Right hindlimb (tissue), 1 donor: ENCODE data around the gene BCL7C.
A peak's percentile ranks its signal among the peaks of the same experiment; 100 is the strongest.

Experiments used
- DNase-seq: peaks from one replicate; pipeline ENCODE4 v3.0.0-alpha.2; 2018

The BCL7C gene

GRCh38 chr16:30922420-30922959 is 28.6 kb upstream of the BCL7C start:
- peak; percentile 100 for DNase-seq

GRCh38 chr16:30921748-30922419 is 28.0 kb upstream of the BCL7C start:
- peak; percentile 97 for DNase-seq

- no peak for DNase-seq
Measured at GRCh38 chr16:30921459-30921747, 27.5 kb upstream of the BCL7C start.

- DNase-seq, result no peak
Measured at GRCh38 chr16:30920891-30921290, 27.0 kb upstream of the BCL7C start.

- no peak for DNase-seq
Measured at GRCh38 chr16:30918614-30919013, 24.7 kb upstream of the BCL7C start.

GRCh38 chr16:30914830-30915229 is 21.0 kb upstream of the BCL7C start:
- DNase-seq, result no peak

- no peak for DNase-seq
Measured at GRCh38 chr16:30912794-30913412, 19.0 kb upstream of the BCL7C start.

GRCh38 chr16:30910427-30911029 is 16.7 kb upstream of the BCL7C start:
- no peak for DNase-seq

GRCh38 chr16:30907064-30907463 is 13.2 kb upstream of the BCL7C start:
- DNase-seq, result no peak

- DNase-seq, result no peak
Measured at GRCh38 chr16:30904114-30904780, 10.4 kb upstream of the BCL7C start.

- DNase-seq, result peak; percentile 46
Measured at GRCh38 chr16:30903596-30903995, 9.7 kb upstream of the BCL7C start.

- DNase-seq, result no peak
Measured at GRCh38 chr16:30903002-30903401, 9.1 kb upstream of the BCL7C start.

- peak; percentile 80 for DNase-seq
Measured at GRCh38 chr16:30902029-30902972, 8.4 kb upstream of the BCL7C start.

- no peak for DNase-seq
Measured at GRCh38 chr16:30901201-30902028, 7.5 kb upstream of the BCL7C start.

- DNase-seq, result no peak
Measured at GRCh38 chr16:30900588-30900987, 6.7 kb upstream of the BCL7C start.

GRCh38 chr16:30899794-30900193 is 5.9 kb upstream of the BCL7C start:
- DNase-seq, result no peak

GRCh38 chr16:30896889-30897733 is 3.2 kb upstream of the BCL7C start:
- peak; percentile 96 for DNase-seq

GRCh38 chr16:30896261-30896888 is 2.5 kb upstream of the BCL7C start, which contains the start of gene CTF1:
TSS of gene CTF1 (plus strand) at chr16:30896614. CDS start at chr16:30896644, 30 bp downstream.
- peak; percentile 94 for DNase-seq

- peak; percentile 45 for DNase-seq
Measured at GRCh38 chr16:30895627-30896260, 1.9 kb upstream of the BCL7C start.
